ENCODE measurements around the gene AFG1L. TPM values are rescaled to one million over a fixed set of nuclear protein-coding genes. Genes with fewer than 3 reads are reported as not detected.

The AFG1L gene
- total and polyA plus RNA-seq, 2 donors, result 3.9 to 9.8 TPM

- peaks cover 30 to 40% of the 10 kb centered on the region in 2 donors for H3K4me1 ChIP-seq (ENCODE audit: control insufficient read depth in 2 of 2, insufficient read depth in 2 of 2, low read length in 2 of 2)
- peak in 1 of 9 donors; percentile 48 for DNase-seq (ENCODE audit: low read depth in 6 of 9, low spot score in 9 of 9)
- peaks cover 0 to 8% of the 10 kb centered on the region in 2 donors for H3K27me3 ChIP-seq (ENCODE audit: control insufficient read depth in 2 of 2, insufficient read depth in 1 of 2, low read length in 1 of 2)
- H3K9me3 ChIP-seq (ENCODE audit: control insufficient read depth in 2 of 2, insufficient read depth in 1 of 2, low read length in 1 of 2), result no peaks in the 10 kb centered on the region
- peaks cover 23 to 29% of the 10 kb centered on the region in 2 donors for H3K36me3 ChIP-seq (ENCODE audit: control insufficient read depth in 2 of 2, insufficient read depth in 2 of 2, low read length in 1 of 2)
- H3K4me3 ChIP-seq (ENCODE audit: low read length in 2 of 2), result no peak overlapping the region
- no peak overlapping the region for H3K27ac ChIP-seq (ENCODE audit: low read depth in 1 of 2, low read length in 1 of 2)
- 9% methylated on average over 4 of the region's 4 CpGs for WGBS
Measured at GRCh38 chr6:108565893-108566292, 271.0 kb downstream of the AFG1L start.

GRCh38 chr6:108566406-108566805 lies 271.6 kb downstream of the AFG1L start:
- no peaks in the 10 kb centered on the region for H3K9me3 ChIP-seq (ENCODE audit: control insufficient read depth in 2 of 2, insufficient read depth in 1 of 2, low read length in 1 of 2)
- H3K36me3 ChIP-seq (ENCODE audit: control insufficient read depth in 2 of 2, insufficient read depth in 2 of 2, low read length in 1 of 2), result peaks cover 25 to 34% of the 10 kb centered on the region in 2 donors
- no peak for DNase-seq (ENCODE audit: low read depth in 6 of 9, low spot score in 9 of 9)
- H3K27ac ChIP-seq (ENCODE audit: low read depth in 1 of 2, low read length in 1 of 2), result peak overlapping the region in 1 of 2 donors; percentile 52
- peaks cover 30 to 40% of the 10 kb centered on the region in 2 donors for H3K4me1 ChIP-seq (ENCODE audit: control insufficient read depth in 2 of 2, insufficient read depth in 2 of 2, low read length in 2 of 2)
- peaks cover 0 to 8% of the 10 kb centered on the region in 2 donors for H3K27me3 ChIP-seq (ENCODE audit: control insufficient read depth in 2 of 2, insufficient read depth in 1 of 2, low read length in 1 of 2)
- no peak overlapping the region for H3K4me3 ChIP-seq (ENCODE audit: low read length in 2 of 2)

GRCh38 chr6:108568101-108568500 lies 273.2 kb downstream of the AFG1L start:
- H3K4me3 ChIP-seq (ENCODE audit: low read length in 2 of 2), result no peak overlapping the region

GRCh38 chr6:108568551-108569305 lies 273.9 kb downstream of the AFG1L start:
- DNase-seq (ENCODE audit: low read depth in 6 of 9, low spot score in 9 of 9), result no peak
- H3K9me3 ChIP-seq (ENCODE audit: control insufficient read depth in 2 of 2, insufficient read depth in 1 of 2, low read length in 1 of 2), result no peaks in the 10 kb centered on the region
- peaks cover 26 to 27% of the 10 kb centered on the region in 2 donors for H3K4me1 ChIP-seq (ENCODE audit: control insufficient read depth in 2 of 2, insufficient read depth in 2 of 2, low read length in 2 of 2)
- no peak overlapping the region for H3K4me3 ChIP-seq (ENCODE audit: low read length in 2 of 2)
- no peaks in the 10 kb centered on the region for H3K27me3 ChIP-seq (ENCODE audit: control insufficient read depth in 2 of 2, insufficient read depth in 1 of 2, low read length in 1 of 2)
- peaks cover 22 to 38% of the 10 kb centered on the region in 2 donors for H3K36me3 ChIP-seq (ENCODE audit: control insufficient read depth in 2 of 2, insufficient read depth in 2 of 2, low read length in 1 of 2)
- WGBS, result 93% methylated on average over 3 of the region's 3 CpGs
- peak overlapping the region; percentile 27 to 31 for H3K27ac ChIP-seq (ENCODE audit: low read depth in 1 of 2, low read length in 1 of 2)

More at GRCh38 chr6:108568101-108568500, 273.2 kb downstream of the AFG1L start:
- peaks cover 26 to 27% of the 10 kb centered on the region in 2 donors for H3K4me1 ChIP-seq (ENCODE audit: control insufficient read depth in 2 of 2, insufficient read depth in 2 of 2, low read length in 2 of 2)
- WGBS, result 49% methylated on average over 5 of the region's 5 CpGs
- H3K27ac ChIP-seq (ENCODE audit: low read depth in 1 of 2, low read length in 1 of 2), result peak overlapping the region in 1 of 2 donors; percentile 27
- peaks cover 18 to 38% of the 10 kb centered on the region in 2 donors for H3K36me3 ChIP-seq (ENCODE audit: control insufficient read depth in 2 of 2, insufficient read depth in 2 of 2, low read length in 1 of 2)
- peak in 4 of 9 donors; percentile 67 to 86 (median 70) for DNase-seq (ENCODE audit: low read depth in 6 of 9, low spot score in 9 of 9)
- H3K9me3 ChIP-seq (ENCODE audit: control insufficient read depth in 2 of 2, insufficient read depth in 1 of 2, low read length in 1 of 2), result no peaks in the 10 kb centered on the region
- H3K27me3 ChIP-seq (ENCODE audit: control insufficient read depth in 2 of 2, insufficient read depth in 1 of 2, low read length in 1 of 2), result no peaks in the 10 kb centered on the region

- Histone ChIP-seq H3K9me3 (ENCODE audit: control insufficient read depth in 2 of 2, insufficient read depth in 1 of 2, low read length in 1 of 2) (no peaks in the 10 kb centered on the region), H3K36me3 (ENCODE audit: control insufficient read depth in 2 of 2, insufficient read depth in 2 of 2, low read length in 1 of 2) (peaks cover 22 to 38% of the 10 kb centered on the region in 2 donors), H3K4me1 (ENCODE audit: control insufficient read depth in 2 of 2, insufficient read depth in 2 of 2, low read length in 2 of 2) (peaks cover 16 to 18% of the 10 kb centered on the region in 2 donors), H3K27ac (ENCODE audit: low read depth in 1 of 2, low read length in 1 of 2) (no peak overlapping the region), H3K4me3 (ENCODE audit: low read length in 2 of 2) (no peak overlapping the region), H3K27me3 (ENCODE audit: control insufficient read depth in 2 of 2, insufficient read depth in 1 of 2, low read length in 1 of 2) (no peaks in the 10 kb centered on the region)
- no peak for DNase-seq (ENCODE audit: low read depth in 6 of 9, low spot score in 9 of 9)
- WGBS, result 100% methylated on average over 1 of the region's 1 CpG
Measured at GRCh38 chr6:108570517-108570916, 275.7 kb downstream of the AFG1L start.

- Histone ChIP-seq H3K27ac (ENCODE audit: low read depth in 1 of 2, low read length in 1 of 2) (no peak overlapping the region), H3K4me3 (ENCODE audit: low read length in 2 of 2) (no peak overlapping the region), H3K27me3 (ENCODE audit: control insufficient read depth in 2 of 2, insufficient read depth in 1 of 2, low read length in 1 of 2) (no peaks in the 10 kb centered on the region), H3K4me1 (ENCODE audit: control insufficient read depth in 2 of 2, insufficient read depth in 2 of 2, low read length in 2 of 2) (peaks cover 2 to 4% of the 10 kb centered on the region in 2 donors), H3K36me3 (ENCODE audit: control insufficient read depth in 2 of 2, insufficient read depth in 2 of 2, low read length in 1 of 2) (peaks cover 12 to 31% of the 10 kb centered on the region in 2 donors), H3K9me3 (ENCODE audit: control insufficient read depth in 2 of 2, insufficient read depth in 1 of 2, low read length in 1 of 2) (no peaks in the 10 kb centered on the region)
- DNase-seq (ENCODE audit: low read depth in 6 of 9, low spot score in 9 of 9), result no peak
- 91% methylated on average over 4 of the region's 4 CpGs for WGBS
Measured at GRCh38 chr6:108574457-108575141, 279.7 kb downstream of the AFG1L start.

Other genes starting within 250 kb of the AFG1L start
- gene OSTM1, start 220.3 kb upstream of the AFG1L start, total RNA-seq, result 20.9 TPM
- gene OSTM1, start 220.3 kb upstream of the AFG1L start, polyA plus RNA-seq, result 31.2 TPM
- 0.05 TPM for gene NR2E1, start 129.0 kb upstream of the AFG1L start, total RNA-seq
- gene NR2E1, start 129.0 kb upstream of the AFG1L start, polyA plus RNA-seq, result 0.11 TPM
- gene SNX3, start 34.0 kb upstream of the AFG1L start, total RNA-seq, result 156 TPM
- 273 TPM for gene SNX3, start 34.0 kb upstream of the AFG1L start, polyA plus RNA-seq